ENCODE results near the gene SACM1L.
"Not testable (repeated sequence)": the region's sequence is repeated elsewhere in the genome, so short reads cannot be mapped to it uniquely, and the experiment has no call there.

The SACM1L gene

DNA sequence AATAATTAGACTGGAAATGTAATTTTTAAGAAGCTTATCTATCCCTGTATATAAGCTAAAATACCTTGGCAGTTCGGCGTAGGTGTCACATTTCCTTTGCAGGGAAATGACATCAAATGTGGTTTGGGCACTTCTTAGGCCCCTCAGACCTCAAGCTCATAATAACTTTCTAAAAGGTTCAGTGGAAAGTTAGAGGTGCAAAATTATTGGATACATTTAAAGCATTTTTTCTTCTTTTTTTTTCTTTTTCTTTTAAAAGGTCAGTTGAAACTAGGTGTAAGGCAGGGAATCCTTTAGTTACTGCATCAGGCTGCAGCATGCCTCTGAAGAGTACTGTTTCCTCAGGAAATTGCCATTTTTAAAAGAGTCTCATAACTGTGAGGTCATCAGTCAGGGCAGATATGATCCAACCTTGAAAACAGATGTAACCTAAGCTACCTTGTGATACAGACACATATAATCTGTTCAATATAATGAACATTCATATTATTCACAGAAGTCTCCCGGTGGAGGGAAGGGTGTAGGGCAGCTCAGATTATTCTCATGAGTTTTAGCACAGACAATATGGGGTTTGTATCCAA, 4.8 kb downstream of the SACM1L start:
- DNase-seq (ENCODE audit: low read depth): peak; percentile 33

DNA sequence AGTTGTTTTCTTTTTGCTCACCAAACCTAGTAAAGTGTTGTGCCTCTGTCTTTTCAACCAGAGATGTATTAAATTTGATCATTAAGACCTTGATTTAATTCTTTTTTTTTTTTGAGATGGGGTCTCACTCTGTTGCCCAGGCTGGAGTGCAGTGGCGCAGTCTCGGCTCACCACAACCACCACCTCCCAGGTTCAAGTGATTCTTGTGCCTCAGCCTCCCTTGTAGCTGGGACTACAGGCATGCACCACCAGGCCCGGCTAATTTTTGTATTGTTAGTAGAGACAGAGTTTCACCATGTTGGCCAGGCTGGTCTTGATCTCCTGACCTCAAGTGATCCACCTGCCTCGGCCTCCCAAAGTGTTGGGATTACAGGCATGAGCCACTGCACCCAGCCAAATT, 6.0 kb downstream of the SACM1L start:
- not testable (repeated sequence) for DNase-seq (ENCODE audit: low read depth)

DNA sequence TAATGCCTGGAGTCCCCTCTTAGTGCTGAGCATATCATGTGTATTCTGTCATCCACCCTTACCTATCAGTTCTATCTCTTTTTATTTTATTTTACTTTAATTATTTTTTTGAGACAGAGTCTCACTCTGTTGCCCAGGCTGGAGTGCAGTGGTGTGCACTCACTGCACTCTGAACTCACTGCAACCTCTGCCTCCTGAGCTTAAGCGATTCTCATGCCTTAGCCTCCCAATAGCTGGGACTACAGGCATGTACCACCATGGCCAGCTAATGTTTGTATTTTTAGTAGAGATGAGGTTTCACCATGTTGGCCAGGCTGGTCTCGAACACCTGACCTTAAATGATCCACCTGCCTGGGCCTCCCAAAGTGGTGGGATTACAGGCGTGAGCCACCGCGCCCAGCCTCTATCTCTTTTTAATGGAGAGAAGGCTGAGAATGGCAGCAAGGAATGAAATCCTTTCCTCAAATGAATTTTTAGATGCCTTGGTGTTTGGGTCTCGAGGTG, 11.4 kb downstream of the SACM1L start:
- DNase-seq (ENCODE audit: low read depth): no peak

DNA sequence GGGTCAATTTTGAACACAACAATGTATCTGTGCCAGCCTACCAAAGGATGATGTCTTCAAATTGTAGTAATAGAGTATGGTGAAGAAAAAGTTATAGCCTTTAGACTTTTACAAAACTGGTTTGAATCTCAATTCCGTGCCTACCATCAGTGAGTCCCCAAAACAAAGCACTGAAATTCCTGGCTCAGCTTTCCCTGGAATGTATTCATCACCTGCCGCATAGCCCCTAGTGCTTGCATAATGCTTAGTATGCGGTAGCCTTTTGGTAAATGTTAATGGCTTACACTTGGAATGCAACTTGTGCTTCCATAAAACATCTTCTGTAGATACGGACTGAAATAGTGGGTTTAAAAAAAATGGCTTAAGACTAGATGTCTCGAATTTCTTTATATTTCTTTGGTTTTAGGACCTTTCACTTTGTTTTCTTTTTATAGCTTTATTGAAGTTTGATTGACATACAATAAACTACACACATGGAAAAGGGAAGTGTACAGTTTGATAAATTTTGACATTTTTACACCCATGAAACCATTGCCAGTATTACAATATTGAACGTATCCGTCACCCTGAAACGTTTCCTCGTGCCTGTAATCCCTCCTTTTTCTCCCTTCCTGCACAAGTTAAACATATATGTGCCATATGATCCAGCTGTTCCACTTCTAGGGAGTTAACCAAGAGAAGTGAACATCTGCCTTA, 12.1 kb downstream of the SACM1L start:
- no peak for DNase-seq (ENCODE audit: low read depth)

DNA sequence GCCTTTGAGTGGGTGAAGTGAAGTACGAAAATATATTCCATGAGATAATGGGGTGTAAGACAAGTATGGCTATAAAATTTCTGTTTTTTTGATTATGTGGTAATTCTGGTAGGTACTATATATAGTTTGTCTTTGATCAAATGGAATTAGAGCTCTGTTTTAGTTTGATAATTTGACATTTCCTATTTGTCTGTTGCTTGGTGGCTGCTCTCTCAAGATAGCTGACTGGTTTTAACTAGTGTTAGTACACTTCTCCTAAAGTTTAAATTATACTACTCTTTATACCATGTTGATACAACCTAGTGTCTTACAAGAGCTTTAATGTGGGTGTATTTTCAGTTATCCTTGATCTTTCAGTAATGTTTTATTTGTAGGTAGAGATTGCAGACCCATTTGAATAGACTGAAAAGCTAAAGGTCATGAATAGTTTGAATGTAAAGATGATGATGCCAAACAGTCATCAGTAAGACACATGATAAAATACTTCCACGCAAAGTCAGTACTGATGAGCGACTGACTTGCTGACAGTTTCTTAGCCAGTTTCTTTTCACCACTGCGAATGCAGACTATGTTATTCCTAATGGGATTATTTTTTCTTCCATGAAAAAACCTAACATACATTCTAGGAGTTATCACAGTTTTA, 15.2 kb downstream of the SACM1L start:
- DNase-seq (ENCODE audit: low read depth): no peak

DNA sequence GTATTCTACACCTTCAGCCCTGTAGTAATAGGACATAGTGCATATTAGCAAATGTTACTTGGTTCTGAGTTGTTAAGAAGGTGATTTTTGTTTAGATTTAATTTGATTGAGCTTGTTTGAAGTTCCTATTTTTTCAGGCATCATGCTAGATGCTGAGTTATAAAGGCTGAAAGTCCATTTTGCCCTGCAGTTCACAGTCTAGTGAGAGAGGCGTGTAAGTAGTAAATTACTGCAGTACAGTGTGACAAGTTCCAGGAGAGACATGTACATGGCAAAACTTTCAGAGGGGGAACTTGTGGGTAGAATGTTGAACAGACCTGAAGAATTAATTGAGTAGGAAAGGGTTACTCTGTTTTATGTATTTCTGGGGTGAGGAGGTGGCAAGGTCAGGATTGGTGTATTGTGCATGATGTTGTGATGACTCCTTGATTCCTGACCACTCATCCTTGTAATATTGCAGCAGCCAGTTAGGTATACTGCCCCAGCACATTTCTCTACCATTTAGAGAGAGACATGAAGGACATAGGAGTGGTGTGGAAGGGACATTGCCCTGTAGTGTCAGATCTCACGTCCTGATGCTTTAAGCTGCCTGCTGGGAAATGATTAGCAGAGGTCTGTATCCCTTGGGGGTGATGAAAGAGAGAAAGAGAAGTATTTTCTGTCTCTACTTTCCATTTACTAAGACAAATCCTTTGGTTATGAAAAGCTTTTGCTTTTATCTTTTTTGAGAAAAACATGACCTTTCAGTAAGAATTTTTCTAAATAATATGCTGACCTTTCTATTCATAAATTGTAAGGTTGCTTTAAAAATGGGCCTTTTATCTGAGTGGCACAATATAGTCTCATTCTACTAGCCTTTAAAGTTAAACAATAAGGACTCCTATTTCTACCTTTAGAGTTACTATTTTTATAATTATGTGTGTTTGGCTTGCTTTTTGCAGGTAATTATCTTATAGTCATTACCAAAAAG, 16.9 kb downstream of the SACM1L start:
- no peak for DNase-seq (ENCODE audit: low read depth)

DNA sequence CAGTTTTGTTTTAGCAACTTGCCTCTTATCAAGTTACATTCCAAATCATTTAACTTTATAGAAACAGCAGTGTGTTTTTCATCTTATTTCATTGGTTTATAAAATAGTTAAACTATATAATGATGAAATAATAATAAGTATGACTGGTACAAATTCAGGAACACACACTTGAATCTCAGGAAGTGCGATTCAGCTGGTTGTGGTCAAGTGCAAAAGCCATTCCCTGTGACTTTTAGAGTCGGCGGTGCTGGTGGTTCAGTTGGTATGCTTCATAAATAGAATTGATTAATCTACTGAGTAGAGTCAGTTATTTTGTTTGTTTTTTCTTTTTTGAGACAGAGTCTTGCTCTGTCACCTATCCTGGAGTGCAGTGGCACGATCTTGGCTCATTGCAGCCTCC, 22.7 kb downstream of the SACM1L start:
- DNase-seq (ENCODE audit: low read depth): no peak

DNA sequence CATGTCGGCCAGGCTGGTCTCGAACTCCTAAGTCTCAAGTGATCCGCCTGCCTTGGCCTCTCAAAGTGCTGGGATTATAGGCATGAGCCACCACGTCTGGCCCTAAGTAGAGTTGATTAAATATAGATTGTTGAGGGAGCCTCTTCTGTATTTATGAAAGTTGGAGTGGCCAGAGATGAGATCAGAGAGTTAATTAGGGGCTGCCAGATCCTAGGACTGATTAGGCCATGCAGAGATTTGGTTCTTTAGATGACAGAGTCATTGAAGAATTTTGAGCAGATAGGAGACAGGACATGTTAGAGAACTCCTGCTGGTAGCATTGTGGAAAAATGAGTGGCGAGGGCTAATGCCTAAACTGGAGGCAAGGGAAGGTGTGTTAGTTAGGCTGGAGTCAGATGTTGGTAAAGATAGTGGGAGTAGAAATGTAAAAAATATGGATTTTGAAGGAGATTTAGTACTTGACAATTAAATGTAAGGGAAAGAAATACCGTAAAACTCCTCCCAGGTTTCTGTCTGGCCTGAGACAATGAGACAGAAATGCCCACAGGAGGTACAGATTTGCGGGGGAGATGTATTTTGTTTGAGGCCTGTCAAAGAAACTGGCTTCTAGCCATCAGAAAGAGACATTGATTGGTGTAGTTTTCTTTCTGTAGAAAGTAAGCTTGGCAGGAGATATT, 23.4 kb downstream of the SACM1L start:
- DNase-seq (ENCODE audit: low read depth): no peak

DNA sequence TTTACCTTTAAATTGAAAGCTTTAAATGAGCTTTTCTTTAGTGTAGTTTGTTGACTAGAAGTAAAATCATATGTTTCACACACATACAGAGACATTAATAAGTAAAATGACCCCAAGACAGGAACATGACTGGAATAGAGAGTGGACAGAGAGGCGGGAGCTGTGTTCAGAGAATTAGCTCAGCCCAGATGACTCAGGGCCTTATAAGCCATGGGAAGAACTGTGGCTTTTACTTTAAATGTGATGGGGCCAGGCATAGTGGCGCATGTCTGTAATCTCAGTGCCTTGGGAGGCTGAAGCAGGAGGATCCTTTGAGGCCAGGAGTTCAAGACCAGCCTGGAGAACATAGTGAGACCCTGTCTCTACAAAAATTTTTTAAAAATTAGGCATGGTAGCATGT, 26.7 kb downstream of the SACM1L start:
- no peak for DNase-seq (ENCODE audit: low read depth)

DNA sequence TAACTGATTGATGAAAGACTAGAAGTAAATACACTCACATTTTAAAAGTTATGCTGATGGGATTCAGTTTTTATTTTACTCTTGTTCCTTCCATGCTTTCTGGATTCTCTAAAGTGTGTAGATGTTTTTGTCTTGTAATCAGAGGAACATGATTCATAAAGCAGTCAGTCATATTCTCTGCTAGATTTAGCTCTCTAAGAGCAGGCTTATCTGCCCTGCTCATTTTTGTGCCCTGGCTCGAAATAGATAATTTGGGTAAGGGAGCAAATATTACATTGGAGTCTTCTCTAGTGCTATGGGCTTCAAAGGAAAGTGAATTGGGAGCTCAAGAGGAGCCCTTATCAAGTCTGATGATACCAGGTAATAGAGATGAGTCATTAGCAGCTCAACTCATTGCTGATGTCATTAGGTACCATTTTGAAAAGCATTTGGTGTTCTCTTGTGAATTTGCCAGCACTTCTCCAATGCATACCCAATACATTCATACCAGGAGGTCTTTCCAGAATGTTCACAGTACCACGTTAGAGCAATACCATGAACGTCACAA, 27.7 kb downstream of the SACM1L start:
- no peak for DNase-seq (ENCODE audit: low read depth)

DNA sequence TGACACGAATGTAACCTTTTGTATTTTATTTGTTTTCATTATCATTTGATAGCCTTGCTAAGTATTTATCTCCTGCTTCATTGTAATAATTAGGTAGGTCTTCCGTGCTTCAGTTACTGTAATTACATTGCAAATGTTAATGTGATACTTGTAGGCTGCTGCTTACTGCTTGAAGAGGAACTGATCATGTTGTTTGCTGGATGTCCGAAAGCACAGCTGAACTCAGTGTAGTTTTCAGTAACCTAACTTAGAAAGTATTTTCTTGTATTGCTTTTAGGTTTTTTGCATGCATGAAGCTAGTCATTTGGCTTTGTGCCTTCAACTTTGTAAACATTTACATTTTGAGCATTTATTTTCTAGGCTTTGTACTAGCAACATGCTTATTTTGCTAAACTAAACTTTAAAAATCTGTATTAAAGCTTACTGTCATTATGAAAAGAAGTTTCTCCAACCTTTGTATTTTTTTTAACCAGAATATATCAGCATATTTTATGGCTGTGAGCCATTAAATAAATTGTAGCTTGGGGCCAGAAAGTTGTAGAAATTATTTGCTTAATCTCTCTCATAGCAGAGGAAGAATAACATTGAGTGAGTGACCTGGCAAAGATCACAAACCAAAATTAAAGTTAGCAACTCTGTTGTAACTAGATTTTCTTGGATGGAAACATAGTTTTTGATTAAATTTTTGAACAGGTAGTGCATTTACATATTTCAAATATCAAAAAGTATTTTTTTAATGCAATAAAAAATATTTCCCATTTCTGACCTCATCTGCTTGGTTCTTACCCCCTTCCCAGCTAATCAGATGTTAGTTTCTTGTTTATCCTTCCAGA, 30.7 kb downstream of the SACM1L start:
- DNase-seq (ENCODE audit: low read depth): no peak

DNA sequence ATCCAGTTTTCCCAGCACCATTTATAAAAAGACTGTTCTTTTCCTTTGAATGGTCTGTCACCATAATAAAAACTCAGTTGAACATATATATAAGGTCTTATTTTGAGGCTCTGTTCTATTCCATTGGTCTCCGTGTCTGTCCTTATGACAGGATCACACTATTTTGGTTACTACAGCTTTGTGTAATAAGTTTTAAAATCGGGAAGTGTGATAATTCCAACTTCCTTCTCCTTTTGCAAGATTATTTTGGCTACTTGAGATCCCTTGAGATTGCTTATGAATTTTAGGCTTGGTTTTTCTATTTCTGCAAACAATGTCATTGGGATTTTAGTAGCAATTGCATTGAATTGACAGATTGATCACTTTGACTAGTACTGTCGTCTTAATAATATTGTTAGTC, 35.7 kb downstream of the SACM1L start:
- no peak for DNase-seq (ENCODE audit: low read depth)

DNA sequence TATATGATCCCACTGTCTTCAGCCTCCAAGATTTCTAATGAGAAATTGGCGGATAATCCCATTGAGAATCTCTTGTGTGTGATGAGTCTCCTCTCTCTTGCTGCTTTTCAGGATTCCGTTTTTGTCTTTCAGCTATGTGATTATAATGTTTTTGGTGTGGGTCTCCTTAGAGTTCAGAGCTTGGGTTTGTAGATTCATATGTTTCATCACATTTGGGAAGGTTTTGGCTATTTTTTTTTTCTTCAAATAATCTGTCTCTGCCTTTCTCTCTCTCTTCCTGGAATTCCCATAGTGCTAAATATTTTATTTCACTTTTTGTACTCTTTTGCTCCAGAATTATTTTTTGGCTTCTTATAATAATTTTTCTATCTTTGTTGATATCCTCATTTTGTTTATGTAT, 40.4 kb downstream of the SACM1L start:
- no peak for DNase-seq (ENCODE audit: low read depth)

DNA sequence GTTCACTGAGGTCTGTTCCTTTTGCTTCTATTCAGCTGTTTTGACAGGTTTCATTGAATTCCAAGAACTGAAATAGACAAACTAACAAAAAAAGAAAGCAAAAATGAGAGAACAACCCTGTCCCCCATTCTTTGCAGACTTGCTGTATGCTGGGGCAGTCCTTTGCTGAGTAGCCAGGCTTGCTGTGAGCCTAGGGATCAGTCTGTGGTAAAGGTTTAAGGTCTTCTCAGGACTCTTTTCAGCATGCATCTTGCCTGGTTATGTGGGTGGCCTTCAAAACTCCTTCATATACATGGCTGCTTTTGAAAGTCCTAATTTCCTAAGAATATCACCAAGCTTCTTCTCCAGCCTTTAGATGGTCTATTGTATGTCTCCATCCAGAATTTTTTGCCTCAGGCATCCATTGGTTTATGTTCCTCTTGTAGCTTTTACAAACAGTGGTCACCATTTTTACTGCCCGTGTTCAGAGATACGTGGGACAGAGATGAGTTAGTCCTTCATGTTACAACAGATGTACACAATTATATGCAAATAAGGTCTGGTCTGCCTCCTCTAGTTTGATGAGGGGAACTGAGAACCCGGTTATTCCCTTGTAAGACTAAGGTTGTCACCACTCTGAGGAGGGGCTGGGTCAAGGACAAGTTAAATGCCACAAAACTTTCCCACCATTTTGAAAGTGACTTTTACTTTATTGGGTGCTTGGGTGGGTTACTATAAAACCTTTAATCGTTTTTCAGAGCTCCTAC, 41.4 kb downstream of the SACM1L start:
- no peak for DNase-seq (ENCODE audit: low read depth)

DNA sequence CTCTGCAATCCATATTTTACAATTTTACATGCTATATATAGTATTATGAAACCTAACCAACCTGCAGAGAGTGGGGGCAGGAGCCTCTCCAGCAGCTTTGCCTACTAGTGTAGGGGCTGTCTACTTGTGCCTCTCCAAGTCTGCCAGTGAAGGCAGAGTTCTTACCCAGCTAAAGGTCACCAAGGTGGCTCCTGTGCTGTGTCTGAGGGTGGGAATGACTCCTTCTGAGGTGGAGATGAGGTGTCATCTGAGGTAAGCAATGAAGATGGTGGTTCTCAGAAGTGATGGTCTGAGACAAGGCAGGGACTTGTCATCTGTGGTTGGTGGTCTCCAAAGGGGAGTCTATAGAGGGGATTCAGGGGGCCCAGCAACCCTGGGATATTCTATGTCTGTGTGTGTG, 47.5 kb downstream of the SACM1L start:
- no peak for DNase-seq (ENCODE audit: low read depth)

DNA sequence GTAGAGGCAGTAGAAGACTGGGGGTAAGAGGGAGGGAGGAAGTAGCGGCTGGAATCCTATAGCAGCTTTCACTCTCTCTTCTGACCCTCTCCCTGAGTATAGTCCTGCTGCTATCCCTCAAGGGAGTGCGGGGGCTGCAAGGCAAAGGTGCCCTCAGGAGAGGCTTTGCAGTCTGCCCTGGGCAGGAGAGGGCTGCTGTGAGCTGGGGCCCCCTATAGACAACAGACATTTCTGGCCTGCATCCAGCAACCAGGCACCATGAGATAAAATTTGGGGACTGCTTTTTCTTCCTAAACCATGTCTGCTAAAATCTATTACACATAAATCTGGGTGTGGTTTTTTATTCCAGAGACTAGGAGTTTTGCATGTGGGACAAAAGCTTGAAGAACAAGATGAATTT, 48.0 kb downstream of the SACM1L start:
- DNase-seq (ENCODE audit: low read depth): no peak

DNA sequence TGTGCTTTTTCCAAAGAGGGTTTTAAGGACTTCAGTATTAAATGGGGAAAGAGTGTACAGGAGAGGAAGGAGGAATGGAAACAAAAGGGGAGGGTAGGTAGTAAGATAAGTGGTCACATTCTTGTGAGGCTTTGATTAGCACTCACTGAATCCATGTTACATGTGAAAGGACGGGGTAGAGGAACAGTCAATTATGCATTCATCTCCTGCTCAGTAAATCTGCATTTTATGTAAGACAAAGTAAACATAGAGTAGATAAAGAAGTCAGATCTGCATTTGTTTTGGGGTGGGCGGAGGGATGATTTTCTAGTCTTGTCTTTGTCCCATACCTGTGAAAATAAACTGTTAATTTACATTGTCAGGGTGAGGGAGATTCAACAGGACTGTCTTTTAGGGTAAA, 50.8 kb downstream of the SACM1L start:
- DNase-seq (ENCODE audit: low read depth): no peak

DNA sequence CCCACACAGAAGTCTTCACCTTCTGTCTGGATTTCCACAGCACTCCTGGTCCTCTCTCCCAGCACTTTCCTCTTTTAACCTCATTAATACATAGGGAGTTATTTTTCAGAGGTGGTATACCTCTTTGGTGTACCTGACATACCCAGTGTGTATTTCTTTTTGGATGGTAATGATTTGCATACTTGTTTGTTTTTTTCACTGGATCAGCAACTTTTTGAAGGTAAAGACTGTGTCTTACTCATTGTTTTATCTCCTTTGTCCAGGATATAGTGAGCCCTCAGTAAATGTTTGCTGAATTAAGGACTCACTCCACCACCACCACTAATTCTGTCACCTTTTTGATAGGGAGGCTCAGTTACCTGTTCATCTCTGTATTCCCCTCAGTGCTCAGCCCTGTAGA, 52.1 kb downstream of the SACM1L start:
- no peak for DNase-seq (ENCODE audit: low read depth)

DNA sequence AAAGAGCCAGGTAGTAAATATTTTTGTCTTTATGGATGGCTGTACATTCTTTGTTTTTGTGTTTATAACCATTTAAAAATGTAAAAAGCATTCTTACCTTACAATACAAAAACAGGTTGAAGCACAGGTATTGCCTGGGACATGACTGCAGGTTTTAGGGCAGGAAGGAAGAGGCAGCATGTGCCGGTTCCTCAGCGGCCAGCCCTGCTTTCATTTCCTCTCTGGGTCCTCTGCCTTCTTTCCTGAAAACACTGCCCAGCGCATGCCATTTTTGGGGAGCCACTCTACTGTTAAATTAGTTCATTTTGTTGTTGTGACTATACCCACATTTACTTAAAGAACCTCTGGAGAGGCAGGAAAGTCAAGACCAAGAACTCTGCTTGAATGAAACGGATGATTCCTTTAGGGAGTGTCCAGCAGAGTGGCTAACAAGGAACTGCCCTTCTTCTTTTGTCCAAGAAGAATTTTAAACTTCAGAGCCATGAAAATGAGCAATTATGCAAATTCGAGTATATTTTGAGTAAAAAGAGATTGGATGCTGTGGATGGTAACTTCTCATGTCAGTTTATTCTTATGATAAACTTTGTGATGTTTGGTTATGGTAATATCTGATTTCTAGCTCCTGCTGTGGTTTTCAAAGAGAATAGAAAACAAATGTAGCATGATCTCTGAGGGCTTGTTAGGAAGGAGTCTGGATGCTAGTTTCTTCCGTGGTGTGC, 52.7 kb downstream of the SACM1L start:
- DNase-seq (ENCODE audit: low read depth): no peak

Data from activated gamma-delta T cell treated with anti-CD3 and anti-CD28 coated beads, Interleukin-2, amount 50 U/mL, for 16 hours (primary cell).